Putamen (tissue), 1 donor: ENCODE measurements around the gene ZP2.
A peak's percentile ranks its signal among the peaks of the same experiment; 100 is the strongest.
"Not testable (repeated sequence)": the region's sequence is repeated elsewhere in the genome, so short reads cannot be mapped to it uniquely, and the experiment has no call there.

Experiments used
- DNase-seq: peaks from one replicate; pipeline ENCODE4 v3.0.0-alpha.2; 2016; ENCODE audit warnings: low spot score

Gene ZP2

GRCh38 chr16:21211486-21211885 lies at the start of gene ZP2:
Gene ZP2 (minus strand): TSS chr16:21211574. CDS start chr16:21211547, 27 bp downstream.
- DNase-seq, result no peak

DNA sequence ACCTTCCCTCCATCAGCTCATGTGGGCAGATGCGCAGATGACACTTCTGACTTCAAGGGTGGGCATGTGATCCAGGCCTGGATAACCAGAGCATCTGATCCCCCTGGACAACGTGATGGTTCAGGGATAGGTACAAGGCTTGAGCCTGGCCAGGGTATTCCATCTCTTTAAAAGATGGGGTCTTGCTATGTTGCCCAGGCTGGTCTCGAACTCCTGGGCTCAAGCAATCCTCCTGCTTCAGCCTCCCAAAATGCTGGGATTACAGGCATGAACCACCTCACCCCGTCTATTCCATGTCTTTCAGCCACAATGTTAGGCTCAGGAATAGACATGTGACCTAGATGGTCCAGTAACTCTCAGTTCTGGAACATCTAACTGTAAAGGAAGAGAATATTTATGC lies 45.9 kb upstream of the ZP2 start:
- no peak for DNase-seq

DNA sequence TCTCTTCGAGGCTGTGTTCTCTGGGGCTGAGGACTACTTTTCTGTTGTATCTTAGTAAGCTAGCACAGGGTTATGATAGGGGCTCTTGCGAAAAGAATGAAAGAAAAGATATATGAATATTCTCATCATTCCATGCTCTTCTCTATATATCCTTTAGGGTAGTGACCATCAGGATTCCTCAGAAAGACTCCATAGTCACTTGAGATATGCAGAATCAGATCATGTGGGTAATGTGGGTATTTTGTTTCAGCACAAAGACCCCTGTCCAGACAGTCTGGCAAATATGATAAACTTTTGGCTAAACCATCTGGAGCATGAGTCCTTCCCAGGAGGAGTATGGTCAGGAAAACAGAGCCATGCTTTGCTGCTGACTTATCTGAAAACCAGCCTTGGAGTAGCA lies 45.3 kb upstream of the ZP2 start:
- DNase-seq, result no peak

GRCh38 chr16:21253470-21253869 lies 42.1 kb upstream of the ZP2 start:
- DNase-seq, result no peak

DNA sequence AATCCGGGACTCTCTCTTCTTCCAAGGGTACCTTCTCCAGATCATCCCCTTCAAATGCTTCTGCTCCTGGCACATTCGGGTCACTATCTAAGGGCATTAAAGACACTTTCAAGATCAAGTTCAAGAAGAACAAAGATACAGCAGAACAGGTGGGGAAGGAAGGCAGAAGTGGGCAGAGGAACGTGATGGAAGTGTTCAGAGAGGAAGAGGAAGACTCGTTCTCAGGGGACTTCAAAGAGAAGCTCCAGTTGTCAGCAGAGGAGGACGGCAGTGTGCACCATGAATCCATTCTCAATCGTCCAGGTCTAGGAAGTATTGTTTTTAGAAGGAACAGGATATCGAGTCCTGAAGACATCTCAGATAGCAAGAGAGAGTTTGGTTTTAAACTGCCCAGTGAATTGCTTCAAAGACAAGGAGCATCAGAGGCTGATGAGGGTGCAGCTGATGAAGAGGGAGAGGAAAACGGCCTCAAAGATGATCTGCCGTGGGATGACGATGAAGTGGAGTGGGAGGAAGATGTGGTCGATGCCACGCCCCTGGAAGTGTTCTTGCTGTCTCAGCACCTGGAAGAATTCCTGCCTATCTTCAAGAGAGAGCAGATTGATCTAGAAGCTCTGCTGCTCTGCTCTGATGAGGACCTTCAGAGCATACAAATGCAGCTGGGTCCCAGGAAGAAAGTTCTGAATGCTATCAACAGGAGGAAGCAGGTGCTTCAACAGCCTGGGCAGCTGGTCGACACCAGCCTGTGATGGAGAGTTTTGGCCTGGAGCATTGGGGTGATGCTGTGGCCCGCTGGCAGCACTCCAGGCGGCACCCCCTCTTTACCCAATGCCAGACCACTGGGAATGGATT lies 38.9 kb upstream of the ZP2 start:
- DNase-seq, result no peak

GRCh38 chr16:21248179-21248578 lies 36.8 kb upstream of the ZP2 start:
- not testable (repeated sequence) for DNase-seq

DNA sequence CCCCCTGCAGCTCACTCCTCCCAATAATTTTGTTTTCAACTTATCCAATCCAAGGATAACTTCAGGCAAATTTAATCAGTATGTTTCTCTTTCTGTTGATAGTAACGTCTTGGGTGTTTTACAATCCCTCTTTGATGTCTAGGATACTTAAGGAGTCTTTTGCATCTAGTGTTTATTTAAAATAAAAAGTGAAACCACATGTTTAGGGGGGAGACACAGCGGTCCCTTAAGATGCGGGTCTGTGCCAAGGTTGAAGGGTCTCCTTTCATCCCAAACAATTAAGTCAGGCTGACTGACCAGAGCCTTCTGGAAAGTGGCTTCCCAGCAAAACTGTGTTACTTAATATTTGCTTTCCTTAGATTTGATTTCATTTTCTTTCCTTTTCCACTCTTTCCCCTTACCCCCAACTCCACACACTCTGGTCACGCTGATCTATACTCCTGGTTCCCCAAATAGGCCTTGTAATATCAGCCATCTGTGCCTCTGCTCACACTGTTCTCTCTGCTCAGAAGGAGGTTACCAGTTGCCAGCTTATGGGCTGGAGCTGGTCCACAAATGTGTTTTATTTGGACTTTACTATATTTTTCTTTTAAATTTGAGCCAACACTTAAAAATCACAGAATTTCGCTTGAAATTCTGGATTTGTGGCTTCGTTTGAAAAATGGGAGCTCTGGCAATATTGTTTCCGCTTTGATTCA lies 33.3 kb upstream of the ZP2 start:
- DNase-seq, result no peak

- DNase-seq, result no peak
Measured at GRCh38 chr16:21242756-21243155, 31.4 kb upstream of the ZP2 start.

- DNase-seq, result no peak
Measured at GRCh38 chr16:21239646-21240045, 28.3 kb upstream of the ZP2 start.

- DNase-seq, result no peak
Measured at GRCh38 chr16:21236831-21237230, 25.5 kb upstream of the ZP2 start.

GRCh38 chr16:21235199-21235585 lies 23.8 kb upstream of the ZP2 start:
- no peak for DNase-seq

DNA sequence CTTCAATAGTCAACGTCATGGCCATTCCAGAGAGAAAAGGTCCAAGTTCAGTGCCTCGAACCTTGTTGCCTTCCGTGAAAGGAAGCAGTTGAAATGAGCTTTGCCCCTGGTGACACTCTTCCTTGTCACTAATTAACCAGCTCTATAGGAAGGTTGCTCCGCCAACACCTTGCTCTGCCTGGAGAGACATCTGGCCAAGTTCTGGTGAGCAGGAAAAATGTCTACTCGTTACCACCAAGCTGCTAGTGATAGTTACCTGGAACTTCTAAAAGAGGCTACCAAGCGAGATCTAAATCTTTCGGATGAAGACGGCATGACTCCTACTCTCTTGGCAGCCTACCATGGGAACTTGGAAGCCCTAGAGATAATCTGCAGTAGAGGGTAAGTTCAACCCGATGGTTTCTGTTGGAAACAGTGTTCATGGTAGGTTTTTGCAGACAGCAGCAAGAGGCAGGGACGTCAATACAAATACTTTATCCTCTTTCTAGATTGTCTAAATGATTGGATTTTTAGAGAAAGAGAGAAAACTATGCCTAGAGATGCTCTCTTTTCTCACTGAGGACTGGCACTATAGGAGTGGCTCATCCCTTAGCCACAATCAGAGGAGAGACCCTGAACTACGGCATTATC lies 22.3 kb upstream of the ZP2 start, which contains the start of gene ANKS4B:
ANKS4B (plus strand) TSS at position 179 of the 630 bp plus-strand sequence; CDS start at position 218, 39 bp downstream.
- no peak for DNase-seq

DNA sequence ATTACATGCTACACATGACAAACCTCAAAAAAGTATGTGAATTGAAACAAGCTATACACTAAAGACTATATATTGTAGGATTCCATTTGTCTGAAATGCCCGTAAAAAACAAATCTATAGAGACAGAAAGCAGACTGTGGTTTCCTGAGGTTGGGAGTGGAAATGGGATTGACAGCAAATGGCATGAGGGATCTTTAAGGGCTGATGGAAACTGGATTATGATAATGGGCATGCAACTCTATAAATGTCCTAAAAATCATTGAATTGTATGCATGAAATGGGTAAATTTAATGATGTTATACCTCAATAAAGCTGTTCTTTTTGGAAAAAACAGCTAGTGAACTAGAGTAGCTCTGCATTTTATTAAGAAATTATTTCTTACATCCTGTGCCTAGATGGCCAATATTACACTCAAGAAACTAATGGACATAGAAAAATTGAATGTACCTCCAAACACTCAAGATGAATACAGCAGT lies 21.7 kb upstream of the ZP2 start:
- DNase-seq, result no peak

GRCh38 chr16:21228361-21228872 lies 17.0 kb upstream of the ZP2 start:
- DNase-seq, result no peak

- peak; percentile 1 for DNase-seq
Measured at GRCh38 chr16:21227866-21228265, 16.5 kb upstream of the ZP2 start.

- DNase-seq, result no peak
Measured at GRCh38 chr16:21226749-21227148, 15.4 kb upstream of the ZP2 start.

DNA sequence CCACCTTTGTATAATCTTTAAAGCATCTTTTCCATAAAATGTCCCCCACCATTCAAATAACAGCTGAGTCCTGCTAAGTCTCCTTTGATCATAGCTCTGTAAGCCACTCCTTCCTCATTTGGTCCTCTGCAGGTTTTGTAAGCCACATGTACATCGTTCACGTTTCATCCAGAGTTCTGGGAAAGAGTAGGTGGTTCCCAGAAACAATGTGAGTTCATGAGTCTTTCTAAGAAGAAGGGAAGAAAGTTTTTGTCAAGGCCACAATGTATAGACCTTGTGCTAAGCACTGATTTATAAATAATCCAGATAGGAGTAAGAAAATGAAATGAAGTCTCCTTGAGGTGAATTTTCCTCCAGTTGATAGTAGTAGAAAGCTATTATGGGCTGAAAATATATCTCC lies 13.4 kb upstream of the ZP2 start:
- no peak for DNase-seq

DNA sequence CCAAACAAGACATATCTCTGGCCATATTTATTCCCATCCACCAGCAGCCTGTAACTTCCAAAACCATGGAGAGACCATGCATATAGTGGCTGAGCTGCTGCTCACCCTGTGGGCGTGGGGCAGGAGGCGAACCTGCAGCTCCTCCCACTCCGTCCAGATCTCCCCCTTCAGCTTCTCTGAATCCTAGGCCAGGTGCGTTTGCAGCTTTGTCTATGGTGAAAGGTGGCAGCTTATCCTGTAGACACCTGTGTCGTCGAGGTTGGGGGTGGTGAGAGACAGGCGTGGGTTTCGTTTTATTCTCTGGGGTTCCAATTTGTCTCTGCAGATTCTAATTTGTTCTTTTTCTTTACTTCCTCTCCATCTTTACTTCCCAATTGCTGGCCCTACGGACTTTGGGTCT lies 12.4 kb upstream of the ZP2 start:
- DNase-seq, result no peak

- DNase-seq, result no peak
Measured at GRCh38 chr16:21222495-21223337, 11.3 kb upstream of the ZP2 start.

GRCh38 chr16:21219551-21219950 lies 8.2 kb upstream of the ZP2 start:
- DNase-seq, result peak; percentile 47

DNA sequence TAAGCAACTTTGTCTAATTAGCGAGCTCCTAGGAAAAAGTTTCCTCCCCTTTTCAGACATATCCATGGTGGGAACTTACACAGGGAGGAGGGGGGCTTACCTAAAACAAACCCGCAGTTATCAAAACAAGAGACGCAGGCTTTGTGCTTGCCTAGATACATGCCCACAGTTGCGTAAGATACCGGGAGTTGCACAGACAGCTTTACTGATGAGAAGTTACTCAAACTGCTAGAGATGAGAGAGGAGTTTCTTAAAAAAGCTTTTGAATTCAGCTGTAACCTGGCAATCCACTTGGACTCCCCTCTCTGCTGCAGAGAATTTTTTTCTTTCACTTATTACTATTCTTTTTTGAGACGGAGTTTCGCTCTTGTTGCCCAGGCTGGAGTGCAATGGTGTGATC lies 6.8 kb upstream of the ZP2 start:
- peak; percentile 19 for DNase-seq

DNA sequence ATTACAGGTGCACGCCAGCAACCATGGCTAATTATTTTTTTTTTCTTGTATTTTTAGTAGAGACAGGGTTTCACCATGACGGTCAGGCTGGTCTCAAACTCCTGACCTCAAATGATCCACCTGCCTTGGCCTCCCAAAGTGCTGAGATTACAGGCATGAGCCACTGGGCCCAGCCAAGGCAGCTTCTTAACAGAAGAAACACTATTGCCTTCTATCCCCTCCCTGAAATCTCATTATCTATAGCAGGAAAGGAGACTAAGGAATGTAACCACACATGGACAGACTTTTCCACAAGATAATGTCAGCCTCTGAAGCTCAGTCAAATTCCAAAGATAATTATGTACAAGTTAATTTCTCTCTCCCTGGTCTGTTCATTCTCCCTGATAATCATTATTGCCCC lies 5.7 kb upstream of the ZP2 start:
- DNase-seq, result no peak
